SU-DHL-6 (cell line): Measurements from ENCODE around the gene ICAM4.

Experiments
- EZH2phosphoT487 ChIP-seq: fragments of 200-600 bp; sonication (generic), shearing (Covaris generic); conservative IDR thresholded peaks from 2 replicates; pipeline ENCODE4 v1.6.1; 2018; ENCODE audit warnings: mild to moderate bottlenecking, antibody characterized with exemption, low read length, moderate library complexity, mixed read lengths
- TF ChIP-seq, protein P1 (sequence below): fragments of 200-600 bp; sonication (generic); IDR thresholded peaks from one replicate; pipeline ENCODE4 v1.5.1; 2017; ENCODE audit warnings: antibody characterized with exemption, mild to moderate bottlenecking, low read length, moderate library complexity; ENCODE audit not compliant: insufficient read depth, poor library complexity, severe bottlenecking

DNA sequence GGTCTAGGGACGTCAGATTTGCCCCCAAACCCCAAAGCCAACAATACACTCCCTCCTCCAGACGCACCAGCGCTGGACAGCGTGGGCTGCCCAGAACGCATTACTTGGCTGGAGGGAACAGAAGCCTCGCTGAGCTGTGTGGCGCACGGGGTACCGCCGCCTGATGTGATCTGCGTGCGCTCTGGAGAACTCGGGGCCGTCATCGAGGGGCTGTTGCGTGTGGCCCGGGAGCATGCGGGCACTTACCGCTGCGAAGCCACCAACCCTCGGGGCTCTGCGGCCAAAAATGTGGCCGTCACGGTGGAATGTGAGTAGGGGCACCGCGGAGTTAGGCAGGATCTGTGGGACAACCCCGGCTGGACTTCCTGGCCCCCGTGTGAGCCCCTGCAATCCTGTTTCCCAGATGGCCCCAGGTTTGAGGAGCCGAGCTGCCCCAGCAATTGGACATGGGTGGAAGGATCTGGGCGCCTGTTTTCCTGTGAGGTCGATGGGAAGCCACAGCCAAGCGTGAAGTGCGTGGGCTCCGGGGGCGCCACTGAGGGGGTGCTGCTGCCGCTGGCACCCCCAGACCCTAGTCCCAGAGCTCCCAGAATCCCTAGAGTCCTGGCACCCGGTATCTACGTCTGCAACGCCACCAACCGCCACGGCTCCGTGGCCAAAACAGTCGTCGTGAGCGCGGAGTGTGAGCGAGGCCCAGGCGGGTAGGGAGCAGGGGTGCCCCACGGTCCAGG is 7.0 kb downstream of the ICAM4 start:
- TF ChIP-seq, protein P1, sequence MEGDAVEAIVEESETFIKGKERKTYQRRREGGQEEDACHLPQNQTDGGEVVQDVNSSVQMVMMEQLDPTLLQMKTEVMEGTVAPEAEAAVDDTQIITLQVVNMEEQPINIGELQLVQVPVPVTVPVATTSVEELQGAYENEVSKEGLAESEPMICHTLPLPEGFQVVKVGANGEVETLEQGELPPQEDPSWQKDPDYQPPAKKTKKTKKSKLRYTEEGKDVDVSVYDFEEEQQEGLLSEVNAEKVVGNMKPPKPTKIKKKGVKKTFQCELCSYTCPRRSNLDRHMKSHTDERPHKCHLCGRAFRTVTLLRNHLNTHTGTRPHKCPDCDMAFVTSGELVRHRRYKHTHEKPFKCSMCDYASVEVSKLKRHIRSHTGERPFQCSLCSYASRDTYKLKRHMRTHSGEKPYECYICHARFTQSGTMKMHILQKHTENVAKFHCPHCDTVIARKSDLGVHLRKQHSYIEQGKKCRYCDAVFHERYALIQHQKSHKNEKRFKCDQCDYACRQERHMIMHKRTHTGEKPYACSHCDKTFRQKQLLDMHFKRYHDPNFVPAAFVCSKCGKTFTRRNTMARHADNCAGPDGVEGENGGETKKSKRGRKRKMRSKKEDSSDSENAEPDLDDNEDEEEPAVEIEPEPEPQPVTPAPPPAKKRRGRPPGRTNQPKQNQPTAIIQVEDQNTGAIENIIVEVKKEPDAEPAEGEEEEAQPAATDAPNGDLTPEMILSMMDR: no peak
- no peak for TF ChIP-seq EZH2phosphoT487
